Body of pancreas (tissue), 4 donors: Measurements from ENCODE around the gene COL23A1. TPM values are rescaled to one million over a fixed set of nuclear protein-coding genes. Genes with fewer than 3 reads are reported as not detected.

Experiments
- ATAC-seq: fragments of 150-250 bp; one replicate; pipeline ENCODE4 v1.9.1; 2016
- DNase-seq, 4 donors: peaks; one replicate each; pipeline ENCODE4 v3.0.0-alpha.2; 2019
- H3K27ac ChIP-seq, 4 donors: fragments of 200-600 bp; sonication (generic); 1 replicate in 3 of 4; 2 replicates in 1 of 4; pipeline versions ENCODE4 v1.5.1 to v1.6.1; 2016 to 2019; ENCODE audit warnings: mild to moderate bottlenecking in 1 of 4, mixed read lengths in 1 of 4, moderate library complexity in 1 of 4
- H3K27me3 ChIP-seq, 2 donors: fragments of 200-600 bp; sonication (generic); one replicate each; pipeline ENCODE4 v1.6.0; 2016; ENCODE audit warnings: mild to moderate bottlenecking in 1 of 2
- H3K36me3 ChIP-seq, 2 donors: fragments of 200-600 bp; sonication (generic); replicated peaks in 1 of 2; 2 replicates each; pipeline ENCODE4 v1.5.1; 2016; ENCODE audit warnings: low read depth in 2 of 2; ENCODE audit not compliant: insufficient read depth in 1 of 2
- H3K4me1 ChIP-seq: fragments of 200-600 bp; sonication (generic); one replicate; pipeline ENCODE4 v1.6.0; 2016
- H3K4me3 ChIP-seq, 2 donors: fragments of 200-600 bp; sonication (generic); 1 replicate in 1 of 2; 2 replicates in 1 of 2; pipeline ENCODE4 v1.5.1; 2016 to 2019
- H3K9me3 ChIP-seq, 3 donors: fragments of 200-600 bp; sonication (generic); 1 replicate in 2 of 3; 2 replicates in 1 of 3; pipeline ENCODE4 v1.5.1; 2016
- POLR2A ChIP-seq, 3 donors: fragments of 450-650 bp; IDR thresholded peaks; one replicate each; pipeline ENCODE4 v1.6.1; 2016; ENCODE audit warnings: antibody characterized with exemption in 3 of 3, mild to moderate bottlenecking in 2 of 3
- WGBS, 2 donors: methylation state at CpG; one replicate each; pipeline ENCODE4 v1.1.5; 2017; 5-methylcytosine and 5-hydroxymethylcytosine counted together
- intact Hi-C: fragments of 100-400 bp; cut with DNase I; formaldehyde crosslinking; loops from one replicate; pipeline ENCODE4 v1.15.1; 2023
- total RNA-seq, 2 donors: library from RNA; depleted of rRNA; stranded (reverse); fragments of >200 nt; gene quantifications; one replicate each; pipeline ENCODE4 v1.1.0, GENCODE V29; 2016
- TF ChIP-seq, protein P1 (sequence below), 7 experiments: fragments of 450-650 bp in 4 of 7; fragments of 200-600 bp in 3 of 7; sonication (generic) in 3 of 7; IDR thresholded peaks; one replicate each; pipeline ENCODE4 v1.5.1; 2016 to 2019; ENCODE audit warnings: antibody characterized with exemption in 7 of 7

The COL23A1 gene
- total RNA-seq, 2 donors from 2014 or later, result not detected

DNA sequence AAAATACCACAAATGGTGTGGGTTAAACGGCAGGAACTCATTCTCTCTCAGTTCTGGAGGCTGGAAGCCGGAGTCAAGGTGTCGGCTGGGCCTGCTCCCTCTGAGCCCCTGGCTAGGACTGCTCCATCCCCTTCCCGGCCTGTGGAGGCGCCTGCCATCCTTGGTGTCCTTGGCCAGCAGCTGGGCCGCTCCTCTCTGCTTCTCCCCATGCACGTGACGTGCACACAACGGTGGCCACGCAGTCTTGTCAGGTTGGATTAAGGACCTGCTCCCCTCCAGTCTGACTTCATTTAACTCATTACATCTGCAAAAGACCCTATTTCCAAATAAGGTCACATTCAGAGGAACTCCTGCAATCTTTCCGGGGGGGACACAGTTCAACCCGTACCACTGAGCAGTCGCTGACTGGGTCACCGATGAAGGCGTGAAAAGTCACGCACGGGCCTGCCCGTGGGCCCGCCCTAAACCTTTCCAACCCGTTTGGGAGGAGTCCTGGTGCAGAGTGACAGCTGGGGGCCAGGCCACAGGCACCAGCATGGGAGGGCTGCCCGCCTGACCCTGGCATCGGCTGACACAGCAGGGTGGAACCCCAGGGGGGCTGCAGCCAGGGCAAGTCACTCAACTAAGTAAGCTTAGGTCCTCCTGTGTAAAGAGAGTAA lies 135.2 kb downstream of the COL23A1 start:
- Histone ChIP-seq H3K27me3 (no peaks in the 10 kb centered on the region), H3K27ac (no peak overlapping the region), H3K4me1 (no peaks in the 10 kb centered on the region), H3K4me3 (no peak overlapping the region), H3K9me3 (no peaks in the 10 kb centered on the region), H3K36me3 (no peaks in the 10 kb centered on the region)
- no peak for DNase-seq
- ATAC-seq, result no peak
- TF ChIP-seq POLR2A (IDR thresholded peaks at IDR 0.05), result no peak
- TF ChIP-seq, protein P1, sequence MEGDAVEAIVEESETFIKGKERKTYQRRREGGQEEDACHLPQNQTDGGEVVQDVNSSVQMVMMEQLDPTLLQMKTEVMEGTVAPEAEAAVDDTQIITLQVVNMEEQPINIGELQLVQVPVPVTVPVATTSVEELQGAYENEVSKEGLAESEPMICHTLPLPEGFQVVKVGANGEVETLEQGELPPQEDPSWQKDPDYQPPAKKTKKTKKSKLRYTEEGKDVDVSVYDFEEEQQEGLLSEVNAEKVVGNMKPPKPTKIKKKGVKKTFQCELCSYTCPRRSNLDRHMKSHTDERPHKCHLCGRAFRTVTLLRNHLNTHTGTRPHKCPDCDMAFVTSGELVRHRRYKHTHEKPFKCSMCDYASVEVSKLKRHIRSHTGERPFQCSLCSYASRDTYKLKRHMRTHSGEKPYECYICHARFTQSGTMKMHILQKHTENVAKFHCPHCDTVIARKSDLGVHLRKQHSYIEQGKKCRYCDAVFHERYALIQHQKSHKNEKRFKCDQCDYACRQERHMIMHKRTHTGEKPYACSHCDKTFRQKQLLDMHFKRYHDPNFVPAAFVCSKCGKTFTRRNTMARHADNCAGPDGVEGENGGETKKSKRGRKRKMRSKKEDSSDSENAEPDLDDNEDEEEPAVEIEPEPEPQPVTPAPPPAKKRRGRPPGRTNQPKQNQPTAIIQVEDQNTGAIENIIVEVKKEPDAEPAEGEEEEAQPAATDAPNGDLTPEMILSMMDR (IDR thresholded peaks at IDR 0.05), result no peak
- 79 to 86% methylated on average over 21 to 22 of the region's 22 CpGs for WGBS, 2 donors
- intact Hi-C loops, result no loop called here

DNA sequence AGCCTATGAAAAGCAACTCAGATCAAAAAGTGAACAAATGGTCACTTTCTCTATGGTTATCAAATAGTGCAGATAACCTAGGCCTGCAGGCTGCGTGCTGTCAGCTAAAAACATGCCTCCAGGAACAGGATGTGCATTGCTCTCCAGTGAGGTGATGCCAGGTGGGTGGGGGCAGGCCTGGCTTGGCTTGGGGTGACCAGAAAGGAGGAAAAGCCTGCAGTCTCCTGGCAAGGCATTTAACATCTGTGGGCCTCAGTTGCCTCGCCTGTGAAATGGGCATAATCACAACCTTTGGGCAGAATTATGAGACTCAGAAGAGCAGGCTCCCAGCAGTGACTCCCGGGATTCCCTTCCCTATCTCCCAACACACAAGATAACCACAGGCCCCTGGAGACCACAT lies 135.9 kb downstream of the COL23A1 start:
- Histone ChIP-seq H3K4me3 (no peak overlapping the region), H3K4me1 (no peaks in the 10 kb centered on the region), H3K9me3 (no peaks in the 10 kb centered on the region), H3K27ac (no peak overlapping the region), H3K27me3 (no peaks in the 10 kb centered on the region), H3K36me3 (no peaks in the 10 kb centered on the region)
- TF ChIP-seq, protein P1 (IDR thresholded peaks at IDR 0.05), result no peak
- no peak for TF ChIP-seq POLR2A (IDR thresholded peaks at IDR 0.05)
- intact Hi-C loops, result no loop called here
- DNase-seq, result no peak
- 67 to 71% methylated on average over 3 of the region's 3 CpGs for WGBS, 2 donors
- ATAC-seq, result no peak

DNA sequence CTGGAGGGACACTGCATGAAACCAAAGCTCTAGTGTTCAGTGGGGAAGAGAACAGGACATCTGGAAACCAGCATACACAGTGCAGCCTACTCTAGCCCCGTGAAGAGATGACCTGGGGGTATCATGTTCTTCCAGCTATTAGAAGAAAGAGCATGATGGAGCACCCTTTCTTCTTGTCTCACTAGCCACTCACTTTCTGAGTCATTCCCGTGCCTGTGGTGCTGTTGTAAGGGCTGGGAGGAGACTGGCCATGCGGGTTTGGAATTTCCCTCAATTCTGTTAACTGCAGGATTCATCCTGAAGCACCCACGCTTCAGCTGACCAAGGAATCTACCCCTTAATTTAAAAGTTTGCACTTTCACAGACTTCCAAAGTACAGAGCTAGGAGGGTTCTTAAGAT lies 137.0 kb downstream of the COL23A1 start:
- 41 to 52% methylated on average over 4 of the region's 4 CpGs for WGBS, 2 donors
- no peaks in the 10 kb centered on the region for H3K27me3 ChIP-seq
- H3K9me3 ChIP-seq, result no peaks in the 10 kb centered on the region
- H3K4me1 ChIP-seq, result no peaks in the 10 kb centered on the region
- no peak for TF ChIP-seq POLR2A (IDR thresholded peaks at IDR 0.05)
- TF ChIP-seq, protein P1 (IDR thresholded peaks at IDR 0.05), result no peak
- ATAC-seq, result no peak
- no peak for DNase-seq
- no peak overlapping the region for H3K27ac ChIP-seq
- intact Hi-C loops, result no loop called here
- H3K4me3 ChIP-seq, result no peak overlapping the region
- H3K36me3 ChIP-seq, result no peaks in the 10 kb centered on the region

DNA sequence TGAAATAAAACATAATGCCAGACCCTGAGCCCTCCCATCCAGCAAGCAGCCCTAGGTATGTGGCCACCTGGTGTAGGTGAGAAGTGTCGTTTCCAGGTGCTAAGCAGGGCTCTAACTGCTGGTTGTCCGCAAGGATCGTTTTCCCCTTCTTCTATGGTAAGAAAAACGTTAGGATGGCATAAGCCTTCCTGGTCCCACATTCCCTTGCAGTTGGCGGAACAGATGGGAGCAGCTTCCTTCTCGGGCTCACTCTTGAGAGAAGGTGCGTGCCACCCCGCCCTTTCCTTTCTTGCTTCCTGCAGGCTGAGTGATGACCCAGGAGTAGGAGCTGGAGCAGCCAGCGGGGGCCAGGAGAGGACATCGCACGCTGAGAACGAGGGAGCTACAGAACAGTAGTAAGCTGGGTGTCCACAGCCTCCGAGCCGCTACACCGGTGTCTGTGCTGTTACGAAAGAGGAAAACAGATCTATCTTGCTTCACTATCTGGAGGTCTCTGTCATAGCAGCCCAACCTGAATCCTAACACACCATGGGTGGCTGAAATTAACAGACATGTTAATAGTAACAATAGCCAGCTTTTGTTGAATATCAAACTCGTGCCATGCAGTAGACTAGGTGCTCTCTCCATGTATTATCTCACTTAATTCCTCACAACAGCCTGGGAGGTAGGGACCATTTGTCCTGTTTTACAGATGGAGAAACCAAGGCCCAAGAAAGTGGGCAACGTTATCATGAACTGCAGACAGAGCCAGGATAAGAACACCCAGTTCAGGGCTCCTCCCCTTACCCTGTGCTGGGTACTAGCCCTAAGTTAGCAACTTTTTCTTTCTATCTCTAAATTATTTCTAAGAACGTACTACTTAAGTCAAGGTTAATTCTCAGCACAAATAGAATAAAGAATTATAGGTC lies 139.8 kb downstream of the COL23A1 start:
- H3K36me3 ChIP-seq, result no peaks in the 10 kb centered on the region
- DNase-seq (no peak), ATAC-seq (no peak)
- no peaks in the 10 kb centered on the region for H3K27me3 ChIP-seq
- H3K4me3 ChIP-seq, result no peak overlapping the region
- intact Hi-C loops, result no loop called here
- no peaks in the 10 kb centered on the region for H3K9me3 ChIP-seq
- no peak overlapping the region for H3K27ac ChIP-seq
- WGBS, 2 donors, result 54% methylated on average over 15 to 19 of the region's 19 CpGs
- TF ChIP-seq, protein P1 (IDR thresholded peaks at IDR 0.05), result no peak
- no peak for TF ChIP-seq POLR2A (IDR thresholded peaks at IDR 0.05)
- H3K4me1 ChIP-seq, result no peaks in the 10 kb centered on the region
